Neutrophil (primary cell): ENCODE data around the gene ABCE1.

Experiments
- H3K27ac ChIP-seq: fragments of 200-600 bp; sonication (generic); 2 replicates; pipeline ENCODE4 v1.5.1; 2016; ENCODE audit warnings: mild to moderate bottlenecking, moderate library complexity
- H3K27me3 ChIP-seq: fragments of 200-600 bp; sonication (generic); 2 replicates; pipeline ENCODE4 v1.6.0; 2016; ENCODE audit warnings: mild to moderate bottlenecking
- H3K36me3 ChIP-seq: fragments of 200-600 bp; sonication (generic); 2 replicates; pipeline ENCODE4 v1.5.1; 2017
- H3K4me1 ChIP-seq, 2 experiments: fragments of 200-600 bp in 1 of 2; sonication (generic) in 1 of 2; 1 replicate in 1 of 2; 2 replicates in 1 of 2; pipeline versions ENCODE4 v1.5.1 to v1.6.1; 2013 to 2016; ENCODE audit warnings: low read depth in 1 of 2, low read length in 1 of 2, mild to moderate bottlenecking in 1 of 2, moderate library complexity in 1 of 2; ENCODE audit not compliant: control insufficient read depth in 1 of 2, insufficient read depth in 1 of 2
- H3K4me3 ChIP-seq, 2 experiments: fragments of 200-600 bp in 1 of 2; sonication (generic) in 1 of 2; 1 replicate in 1 of 2; 2 replicates in 1 of 2; pipeline ENCODE4 v1.5.1; 2013 to 2016; ENCODE audit warnings: low read depth in 1 of 2, low read length in 1 of 2, mild to moderate bottlenecking in 1 of 2, moderate library complexity in 1 of 2
- H3K9me3 ChIP-seq: fragments of 200-600 bp; sonication (generic); 2 replicates; pipeline ENCODE4 v1.5.1; 2016
- CTCF ChIP-seq: fragments of 200-600 bp; sonication (generic); IDR thresholded peaks from 2 replicates; pipeline ENCODE4 v1.5.1; 2016; ENCODE audit warnings: antibody characterized with exemption

ABCE1 gene

GRCh38 chr4:145093638-145094037 is 4.5 kb upstream of the ABCE1 start:
- H3K27ac ChIP-seq, result no peak overlapping the region
- H3K27me3 ChIP-seq, result no peaks in the 10 kb centered on the region
- no peak for TF ChIP-seq CTCF
- peaks cover 15% of the 10 kb centered on the region for H3K36me3 ChIP-seq
- H3K4me3 ChIP-seq, result no peak overlapping the region
- H3K4me1 ChIP-seq, result peaks cover 14 to 15% of the 10 kb centered on the region in 2 experiments
- no peaks in the 10 kb centered on the region for H3K9me3 ChIP-seq

GRCh38 chr4:145097331-145097820 is 735 bp upstream of the ABCE1 start:
- Histone ChIP-seq H3K4me3 (peak overlapping the region; percentile 74 to 96), H3K4me1 (peaks cover 27 to 29% of the 10 kb centered on the region in 2 experiments), H3K27ac (peak overlapping the region; percentile 75), H3K9me3 (no peaks in the 10 kb centered on the region), H3K36me3 (peaks cover 4% of the 10 kb centered on the region), H3K27me3 (no peaks in the 10 kb centered on the region)
- no peak for TF ChIP-seq CTCF

- peaks cover 4% of the 10 kb centered on the region for H3K36me3 ChIP-seq
- H3K4me3 ChIP-seq, result peak overlapping the region; percentile 74 to 96
- H3K27ac ChIP-seq, result peak overlapping the region; percentile 75
- TF ChIP-seq CTCF, result no peak
- no peaks in the 10 kb centered on the region for H3K27me3 ChIP-seq
- no peaks in the 10 kb centered on the region for H3K9me3 ChIP-seq
- H3K4me1 ChIP-seq, result peaks cover 27 to 29% of the 10 kb centered on the region in 2 experiments
These were observed 545 bp downstream of the ABCE1 start for GRCh38 chr4:145098675-145099037.

GRCh38 chr4:145099653-145100052 is 1.5 kb downstream of the ABCE1 start:
- Histone ChIP-seq H3K4me3 (no peak overlapping the region), H3K4me1 (peaks cover 27 to 29% of the 10 kb centered on the region in 2 experiments), H3K27ac (no peak overlapping the region), H3K9me3 (no peaks in the 10 kb centered on the region), H3K36me3 (peaks cover 4% of the 10 kb centered on the region), H3K27me3 (no peaks in the 10 kb centered on the region)
- TF ChIP-seq CTCF, result no peak

GRCh38 chr4:145101091-145101490 is 3.0 kb downstream of the ABCE1 start:
- TF ChIP-seq CTCF, result no peak
- Histone ChIP-seq H3K4me3 (no peak overlapping the region), H3K27ac (no peak overlapping the region), H3K36me3 (peaks cover under 1% of the 10 kb centered on the region), H3K9me3 (no peaks in the 10 kb centered on the region), H3K4me1 (peaks cover 27 to 29% of the 10 kb centered on the region in 2 experiments), H3K27me3 (no peaks in the 10 kb centered on the region)

GRCh38 chr4:145102619-145103018 is 4.5 kb downstream of the ABCE1 start:
- H3K4me3 ChIP-seq, result no peak overlapping the region
- H3K4me1 ChIP-seq, result peaks cover 17 to 19% of the 10 kb centered on the region in 2 experiments

More at GRCh38 chr4:145102619-145103018, 4.5 kb downstream of the ABCE1 start:
- TF ChIP-seq CTCF, result no peak
- no peak overlapping the region for H3K27ac ChIP-seq
- H3K9me3 ChIP-seq, result no peaks in the 10 kb centered on the region
- no peaks in the 10 kb centered on the region for H3K27me3 ChIP-seq
- H3K36me3 ChIP-seq, result peaks cover 4% of the 10 kb centered on the region
